ENCODE measurements around the gene GRIA3.

DNA sequence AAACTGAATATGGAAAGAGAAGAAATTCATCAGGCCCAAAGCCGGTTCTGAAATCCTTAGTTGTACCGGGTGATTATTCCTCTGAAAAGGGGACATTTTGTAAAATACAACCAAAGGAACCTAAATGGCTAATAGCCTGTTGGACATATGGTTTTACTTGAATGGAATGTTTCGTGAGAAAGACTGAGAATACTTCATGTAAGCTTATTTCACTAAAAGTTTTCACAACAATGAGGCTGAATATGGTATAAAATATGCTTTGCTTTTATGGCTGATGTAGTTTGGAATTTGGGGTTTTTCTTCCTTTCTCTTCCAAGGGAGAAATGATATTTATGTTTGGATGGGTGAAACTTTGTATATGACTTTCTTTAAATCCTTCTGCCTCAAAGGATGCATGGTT, 2.7 kb downstream of the GRIA3 start:
- TF ChIP-seq EZH2phosphoT487 (IDR thresholded peaks at IDR 0.05; ENCODE audit: borderline replicate concordance, low read length) (no peak), EZH2 (IDR thresholded peaks at IDR 0.05; ENCODE audit: low read length, unreplicated experiment) (no peak)
- TF ChIP-seq, protein P1, sequence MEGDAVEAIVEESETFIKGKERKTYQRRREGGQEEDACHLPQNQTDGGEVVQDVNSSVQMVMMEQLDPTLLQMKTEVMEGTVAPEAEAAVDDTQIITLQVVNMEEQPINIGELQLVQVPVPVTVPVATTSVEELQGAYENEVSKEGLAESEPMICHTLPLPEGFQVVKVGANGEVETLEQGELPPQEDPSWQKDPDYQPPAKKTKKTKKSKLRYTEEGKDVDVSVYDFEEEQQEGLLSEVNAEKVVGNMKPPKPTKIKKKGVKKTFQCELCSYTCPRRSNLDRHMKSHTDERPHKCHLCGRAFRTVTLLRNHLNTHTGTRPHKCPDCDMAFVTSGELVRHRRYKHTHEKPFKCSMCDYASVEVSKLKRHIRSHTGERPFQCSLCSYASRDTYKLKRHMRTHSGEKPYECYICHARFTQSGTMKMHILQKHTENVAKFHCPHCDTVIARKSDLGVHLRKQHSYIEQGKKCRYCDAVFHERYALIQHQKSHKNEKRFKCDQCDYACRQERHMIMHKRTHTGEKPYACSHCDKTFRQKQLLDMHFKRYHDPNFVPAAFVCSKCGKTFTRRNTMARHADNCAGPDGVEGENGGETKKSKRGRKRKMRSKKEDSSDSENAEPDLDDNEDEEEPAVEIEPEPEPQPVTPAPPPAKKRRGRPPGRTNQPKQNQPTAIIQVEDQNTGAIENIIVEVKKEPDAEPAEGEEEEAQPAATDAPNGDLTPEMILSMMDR (conservative IDR thresholded peaks at IDR 0.05; ENCODE audit: low read depth, low read length), result no peak
